ENCODE measurements around the gene COLGALT1. TPM values are rescaled to one million over a fixed set of nuclear protein-coding genes. Genes with fewer than 3 reads are reported as not detected.
"Not testable (repeated sequence)": the region's sequence is repeated elsewhere in the genome, so short reads cannot be mapped to it uniquely, and the experiment has no call there.

Gene COLGALT1
- total RNA-seq, result 100 to 1,000 TPM in 3 of 4 donors, 10 to 100 TPM in 1; 70.0 to 141 (median 115) TPM

DNA sequence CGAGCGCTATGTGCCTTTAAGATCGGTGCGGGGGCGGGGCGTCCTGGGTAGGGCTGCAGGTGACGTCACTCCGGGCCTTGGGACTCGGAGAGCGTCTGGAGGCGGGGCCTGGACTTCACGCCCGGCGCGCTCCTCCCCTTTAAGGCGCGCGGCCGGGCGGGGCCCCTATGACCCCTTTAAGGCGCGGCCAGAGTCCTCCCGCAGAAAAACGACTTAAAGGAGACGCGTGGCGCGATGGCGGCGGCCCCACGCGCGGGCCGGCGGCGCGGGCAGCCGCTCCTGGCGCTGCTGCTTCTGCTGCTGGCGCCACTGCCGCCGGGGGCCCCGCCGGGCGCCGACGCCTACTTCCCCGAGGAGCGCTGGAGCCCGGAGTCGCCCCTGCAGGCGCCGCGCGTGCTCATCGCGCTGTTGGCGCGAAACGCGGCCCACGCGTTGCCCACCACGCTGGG is at the start of gene COLGALT1:
Gene COLGALT1, plus strand, starts transcription at position 170 of the 449 bp plus-strand sequence. Its CDS starts 65 bp downstream, at position 235.
- peak; percentile 100 for DNase-seq (ENCODE audit: low spot score)
- peak; percentile 96 for ATAC-seq (ENCODE audit: low FRiP score)
- TF ChIP-seq, protein P1, sequence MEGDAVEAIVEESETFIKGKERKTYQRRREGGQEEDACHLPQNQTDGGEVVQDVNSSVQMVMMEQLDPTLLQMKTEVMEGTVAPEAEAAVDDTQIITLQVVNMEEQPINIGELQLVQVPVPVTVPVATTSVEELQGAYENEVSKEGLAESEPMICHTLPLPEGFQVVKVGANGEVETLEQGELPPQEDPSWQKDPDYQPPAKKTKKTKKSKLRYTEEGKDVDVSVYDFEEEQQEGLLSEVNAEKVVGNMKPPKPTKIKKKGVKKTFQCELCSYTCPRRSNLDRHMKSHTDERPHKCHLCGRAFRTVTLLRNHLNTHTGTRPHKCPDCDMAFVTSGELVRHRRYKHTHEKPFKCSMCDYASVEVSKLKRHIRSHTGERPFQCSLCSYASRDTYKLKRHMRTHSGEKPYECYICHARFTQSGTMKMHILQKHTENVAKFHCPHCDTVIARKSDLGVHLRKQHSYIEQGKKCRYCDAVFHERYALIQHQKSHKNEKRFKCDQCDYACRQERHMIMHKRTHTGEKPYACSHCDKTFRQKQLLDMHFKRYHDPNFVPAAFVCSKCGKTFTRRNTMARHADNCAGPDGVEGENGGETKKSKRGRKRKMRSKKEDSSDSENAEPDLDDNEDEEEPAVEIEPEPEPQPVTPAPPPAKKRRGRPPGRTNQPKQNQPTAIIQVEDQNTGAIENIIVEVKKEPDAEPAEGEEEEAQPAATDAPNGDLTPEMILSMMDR (IDR thresholded peaks at IDR 0.05), result no peak

DNA sequence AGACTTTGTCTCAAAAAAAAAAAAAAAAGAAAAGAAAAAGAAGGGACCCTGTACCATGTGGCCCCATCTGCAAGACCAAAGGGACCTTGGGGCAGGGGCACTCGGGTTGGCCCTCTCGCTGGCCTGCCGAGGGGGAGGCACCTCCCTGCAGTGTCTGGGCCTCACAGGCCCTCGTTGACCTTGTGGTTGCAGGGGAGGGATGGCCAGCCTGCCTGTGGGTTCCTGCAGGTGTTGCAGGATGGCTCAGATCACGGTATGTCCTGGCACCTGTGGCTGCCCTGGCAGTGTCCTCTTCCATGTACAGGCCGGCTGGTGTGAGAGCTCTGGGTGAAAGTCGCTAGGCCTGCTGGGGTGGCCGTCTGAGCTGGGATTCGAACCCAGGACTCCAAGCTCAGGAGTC is 48.7 kb upstream of the COLGALT1 start:
- ATAC-seq (ENCODE audit: low FRiP score), result no peak
- no peak for DNase-seq (ENCODE audit: low spot score)
- TF ChIP-seq, protein P1 (IDR thresholded peaks at IDR 0.05), result no peak

DNA sequence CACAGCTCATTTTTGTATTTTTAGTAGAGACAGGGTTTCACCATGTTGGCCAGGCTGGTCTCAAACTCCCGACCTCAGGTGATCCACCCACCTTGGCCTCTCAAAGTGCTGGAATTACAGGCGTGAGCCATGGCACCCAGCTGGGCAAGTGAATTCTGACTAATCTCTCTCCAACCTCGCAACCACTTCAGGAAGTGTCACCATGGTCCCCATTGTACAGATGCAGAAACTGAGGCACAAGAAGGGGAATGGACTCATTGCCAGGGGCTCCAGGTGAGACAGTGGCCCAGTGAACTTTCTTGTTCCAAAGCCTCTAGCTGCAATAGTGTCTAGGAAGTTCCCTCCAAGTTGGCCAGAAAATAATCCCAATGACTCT is 46.9 kb upstream of the COLGALT1 start:
- DNase-seq (ENCODE audit: low spot score); ATAC-seq (ENCODE audit: low FRiP score): not testable (repeated sequence)

DNA sequence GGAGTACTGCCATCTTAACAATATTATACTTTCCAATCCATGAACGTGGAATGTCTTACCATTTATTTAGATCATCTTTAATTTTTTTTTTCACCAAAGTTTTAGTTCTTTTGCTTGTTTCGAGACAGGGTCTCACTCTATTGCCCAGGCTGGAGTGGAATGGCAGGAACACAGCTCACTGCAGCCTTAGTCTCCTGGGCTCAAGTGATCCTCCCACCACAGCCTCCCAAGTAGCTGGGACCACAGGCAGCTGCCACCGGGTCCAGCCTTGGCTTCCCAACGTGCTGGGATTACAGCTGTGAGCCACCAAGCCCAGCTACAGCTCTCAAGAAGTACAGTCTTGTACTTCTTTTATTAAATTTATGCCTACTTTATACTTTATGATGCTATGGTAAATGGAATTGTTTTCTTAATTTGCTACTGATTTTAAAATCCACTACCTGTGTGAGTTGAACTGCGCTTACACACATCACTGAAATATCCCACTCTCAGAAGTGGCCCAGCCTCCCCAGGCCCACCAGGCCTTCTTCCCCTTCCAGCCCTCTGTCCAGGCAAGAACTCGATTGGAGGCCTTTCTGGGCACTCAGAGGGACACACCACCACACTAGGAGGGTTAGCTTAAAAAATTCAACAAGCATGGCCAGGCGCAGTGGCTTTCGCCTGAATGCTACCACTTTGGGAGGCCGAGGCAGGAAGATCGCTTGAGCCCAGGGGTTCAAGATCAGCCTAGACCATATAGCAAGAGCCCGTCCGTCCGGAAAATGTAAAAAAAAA is 45.0 kb upstream of the COLGALT1 start:
- no peak for DNase-seq (ENCODE audit: low spot score)
- no peak for ATAC-seq (ENCODE audit: low FRiP score)
- TF ChIP-seq, protein P1 (IDR thresholded peaks at IDR 0.05), result no peak

DNA sequence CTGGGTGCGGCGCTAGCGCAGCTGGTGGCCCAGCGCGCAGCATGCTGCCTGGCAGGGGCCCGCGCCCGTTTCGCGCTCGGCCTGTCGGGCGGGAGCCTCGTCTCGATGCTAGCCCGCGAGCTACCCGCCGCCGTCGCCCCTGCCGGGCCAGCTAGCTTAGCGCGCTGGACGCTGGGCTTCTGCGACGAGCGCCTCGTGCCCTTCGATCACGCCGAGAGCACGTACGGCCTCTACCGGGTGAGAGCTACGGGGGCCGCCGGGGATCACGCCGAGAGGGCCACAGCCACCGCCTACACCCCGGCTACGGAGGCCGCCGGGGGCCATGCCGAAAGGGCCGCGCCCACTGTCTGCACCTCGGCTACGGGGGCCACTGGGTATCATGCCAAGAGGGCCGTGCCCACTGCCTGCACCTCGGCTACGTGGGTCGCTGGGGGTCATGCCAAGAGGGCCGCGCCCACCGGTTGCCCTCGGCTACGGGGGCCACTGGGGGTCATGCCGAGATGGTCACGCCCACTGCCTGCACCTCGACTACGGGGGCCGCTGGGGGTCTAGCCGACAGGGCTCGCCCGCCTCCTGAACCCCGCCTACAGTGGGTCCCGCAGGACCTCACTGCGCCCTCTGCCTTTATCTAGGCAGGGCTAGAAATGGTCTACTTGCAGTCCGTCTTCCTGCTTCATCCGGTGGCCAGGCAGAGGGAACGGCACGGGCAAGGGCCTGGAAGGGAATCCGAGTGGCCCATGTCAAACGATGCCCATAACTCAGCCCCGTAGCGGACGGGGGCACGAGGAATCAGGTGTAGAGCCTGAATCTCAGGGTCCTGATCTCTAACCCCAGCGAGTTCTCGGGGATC is 43.5 kb upstream of the COLGALT1 start:
- TF ChIP-seq, protein P1 (IDR thresholded peaks at IDR 0.05), result no peak
- DNase-seq (ENCODE audit: low spot score) (peak; percentile 45), ATAC-seq (ENCODE audit: low FRiP score) (peak; percentile 79)

DNA sequence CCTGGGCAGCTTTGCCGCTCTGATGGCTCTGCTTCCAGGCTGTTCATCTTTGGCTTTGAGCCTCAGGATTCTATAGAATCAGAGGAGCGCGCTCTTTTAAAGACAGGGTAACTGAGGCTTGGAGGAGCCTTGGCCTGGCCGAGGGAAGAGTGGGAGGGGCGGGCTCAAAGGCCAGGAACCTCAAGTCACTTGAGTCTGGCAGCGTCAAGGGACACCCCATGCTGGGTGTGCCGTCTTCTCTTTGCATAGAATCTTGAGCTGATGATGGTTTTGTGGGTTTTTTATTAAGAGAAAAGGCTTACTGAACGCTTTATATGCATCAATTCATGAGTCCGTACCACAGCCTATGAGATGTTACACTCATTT is 42.9 kb upstream of the COLGALT1 start:
- TF ChIP-seq, protein P1 (IDR thresholded peaks at IDR 0.05), result no peak
- no peak for DNase-seq (ENCODE audit: low spot score)
- ATAC-seq (ENCODE audit: low FRiP score), result no peak

DNA sequence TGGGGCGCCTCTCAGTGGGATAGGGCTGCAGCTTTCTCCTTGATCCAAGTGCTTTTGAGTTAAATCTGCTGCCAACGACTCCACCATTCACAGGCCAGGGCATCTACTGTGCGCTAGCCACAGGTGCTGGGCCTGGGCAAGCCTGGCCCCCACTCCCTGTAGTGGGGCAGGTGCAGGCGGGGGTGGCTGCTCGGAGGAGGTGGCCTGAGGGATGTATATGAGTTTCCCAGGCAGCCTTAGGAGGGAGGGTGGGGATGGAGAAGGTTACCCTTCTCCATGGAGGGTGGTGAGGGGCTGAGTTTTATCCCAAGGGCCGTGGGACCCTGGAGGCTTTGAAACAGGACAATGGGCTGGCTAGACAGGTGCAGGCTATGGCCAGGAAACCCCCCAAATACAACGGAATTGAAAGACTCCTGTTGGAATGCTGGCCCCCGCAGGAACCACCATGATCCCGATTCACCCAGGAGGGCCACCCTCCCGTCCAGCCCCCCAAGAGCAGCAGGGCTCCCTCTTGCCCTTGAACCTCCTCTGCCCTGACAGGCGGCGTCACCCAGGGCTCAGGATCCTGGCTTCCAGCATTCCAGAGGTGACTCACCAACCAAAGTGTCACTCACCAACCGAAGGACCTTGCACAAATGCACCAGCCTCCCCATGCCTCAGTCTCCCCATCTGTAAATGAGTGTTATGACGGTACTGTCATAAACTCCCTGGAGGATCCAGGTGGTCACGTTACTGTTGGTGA is 39.9 kb upstream of the COLGALT1 start:
- no peak for ATAC-seq (ENCODE audit: low FRiP score)
- TF ChIP-seq, protein P1 (IDR thresholded peaks at IDR 0.05), result no peak
- no peak for DNase-seq (ENCODE audit: low spot score)

Data from omental fat pad (tissue), 4 donors.